HL-60/S4 treated with phorbol 12-myristate 13-acetate at 8.2 ng/mL for 4 days and 3 days (cell line): Measurements from ENCODE around the gene RNF126.

ENCODE experiments used
- in situ Hi-C: fragments of 300-500 bp; cut with MboI; formaldehyde crosslinking; loops from 2 replicates; pipeline ENCODE4 v1.15.0; 2022; ENCODE audit warnings: low sequenced_read_pairs

RNF126 gene

DNA sequence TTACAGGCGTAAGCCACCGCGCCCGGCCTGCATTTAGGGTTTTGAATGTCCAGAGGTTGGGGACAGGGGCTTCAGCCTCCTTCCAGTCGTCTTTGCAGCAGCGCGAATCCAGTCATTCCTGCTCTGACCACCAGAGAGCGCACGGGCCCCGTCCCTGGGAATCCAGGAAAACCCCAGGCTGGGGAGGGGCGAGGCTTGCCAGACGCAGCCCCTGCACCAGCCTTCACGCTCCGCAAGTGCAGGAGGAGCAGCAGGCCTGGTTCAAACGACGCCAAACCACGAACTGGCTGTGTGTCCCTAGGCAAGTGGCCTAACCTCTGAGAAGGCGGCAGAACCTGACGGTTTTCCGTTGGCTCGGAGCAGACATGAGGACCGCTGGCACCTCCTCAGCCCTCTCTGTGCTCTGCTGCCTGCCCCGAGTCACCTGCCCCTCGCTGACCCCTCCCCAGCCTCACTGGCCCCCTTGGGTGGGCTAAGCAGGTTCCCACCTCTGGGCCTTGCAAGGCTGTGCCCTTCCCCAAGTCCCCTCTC is 2.0 kb upstream of the RNF126 start:
- in situ Hi-C loops: no loop called here

GRCh38 chr19:663682-664117 is 686 bp upstream of the RNF126 start:
- in situ Hi-C loops: no loop called here

DNA sequence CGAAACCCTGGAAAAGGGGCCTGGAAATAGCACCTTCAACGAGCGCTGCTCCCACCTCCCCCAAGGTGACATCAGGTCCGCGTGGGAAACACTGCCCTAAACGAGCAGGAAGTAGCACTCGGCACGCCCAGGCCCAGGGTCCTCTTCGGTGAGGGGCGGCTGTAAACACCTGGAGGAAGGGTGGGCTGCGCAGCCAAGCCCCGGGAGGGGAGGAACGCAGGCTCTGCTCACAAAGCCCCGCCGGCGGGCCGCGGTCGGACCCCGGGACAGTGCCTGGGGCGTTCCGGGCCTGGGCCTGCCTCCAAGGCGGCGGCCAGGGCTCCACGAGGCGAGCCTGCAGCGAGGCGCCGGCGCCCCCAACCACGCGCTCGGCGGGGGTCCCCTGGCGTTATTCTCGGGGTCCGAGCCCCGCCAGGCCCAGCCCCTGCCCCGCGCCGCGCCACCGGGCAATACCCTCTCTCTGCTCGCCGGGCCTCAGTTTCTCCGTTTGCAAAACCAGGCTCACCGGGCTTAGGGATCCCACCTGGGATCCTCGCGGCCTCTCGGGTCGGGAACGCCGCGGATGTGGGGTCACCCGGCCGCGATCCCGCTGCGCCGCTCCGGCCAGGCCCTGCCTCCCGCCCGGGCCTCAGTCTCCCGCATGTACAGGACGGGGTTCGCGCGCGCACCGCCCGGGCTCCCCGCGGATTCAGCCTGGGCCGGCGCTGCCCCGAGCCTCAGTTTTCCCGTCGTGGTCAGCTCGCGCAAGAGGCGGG is 630 bp downstream of the RNF126 start:
- in situ Hi-C loops: no loop called here

DNA sequence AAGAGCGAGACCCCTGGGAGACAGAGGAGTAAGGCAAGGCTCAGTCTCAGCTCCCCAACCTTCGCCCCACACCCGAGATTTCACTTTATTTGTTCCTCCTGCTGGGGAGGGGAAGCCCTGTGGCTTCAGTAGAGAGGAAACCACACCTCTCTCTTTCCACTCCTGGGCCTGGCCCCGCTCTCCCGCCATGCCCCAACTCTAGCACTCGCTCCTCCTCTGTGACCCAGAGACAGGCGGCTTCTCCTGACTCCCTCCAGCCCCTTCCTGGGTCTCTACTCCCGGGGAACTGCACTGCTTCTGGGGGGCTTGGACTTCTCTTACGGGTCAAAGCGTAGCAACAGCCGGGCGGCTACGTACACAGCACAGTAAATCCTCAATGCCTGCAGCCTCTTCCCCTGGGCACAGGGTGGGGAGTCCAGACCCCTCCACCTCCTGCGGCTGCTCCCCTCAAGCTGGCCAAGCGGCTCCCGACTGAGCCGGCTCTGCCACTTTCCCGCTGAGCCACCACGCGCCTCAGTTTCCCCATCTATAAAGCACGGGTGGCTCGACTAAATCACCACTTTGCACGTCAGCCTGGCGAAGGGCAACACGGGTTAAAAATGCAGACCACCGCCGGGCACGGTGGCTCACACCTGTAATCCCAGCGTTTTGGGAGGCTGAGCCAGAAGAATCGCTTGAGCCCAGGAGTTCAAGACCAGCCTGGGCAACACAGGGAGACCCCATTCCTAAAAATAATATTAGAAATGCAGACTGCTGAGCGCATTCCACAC is 1.4 kb downstream of the RNF126 start:
- in situ Hi-C loops: no loop called here

GRCh38 chr19:660793-661426 is 2.1 kb downstream of the RNF126 start:
- in situ Hi-C loops: no loop called here

DNA sequence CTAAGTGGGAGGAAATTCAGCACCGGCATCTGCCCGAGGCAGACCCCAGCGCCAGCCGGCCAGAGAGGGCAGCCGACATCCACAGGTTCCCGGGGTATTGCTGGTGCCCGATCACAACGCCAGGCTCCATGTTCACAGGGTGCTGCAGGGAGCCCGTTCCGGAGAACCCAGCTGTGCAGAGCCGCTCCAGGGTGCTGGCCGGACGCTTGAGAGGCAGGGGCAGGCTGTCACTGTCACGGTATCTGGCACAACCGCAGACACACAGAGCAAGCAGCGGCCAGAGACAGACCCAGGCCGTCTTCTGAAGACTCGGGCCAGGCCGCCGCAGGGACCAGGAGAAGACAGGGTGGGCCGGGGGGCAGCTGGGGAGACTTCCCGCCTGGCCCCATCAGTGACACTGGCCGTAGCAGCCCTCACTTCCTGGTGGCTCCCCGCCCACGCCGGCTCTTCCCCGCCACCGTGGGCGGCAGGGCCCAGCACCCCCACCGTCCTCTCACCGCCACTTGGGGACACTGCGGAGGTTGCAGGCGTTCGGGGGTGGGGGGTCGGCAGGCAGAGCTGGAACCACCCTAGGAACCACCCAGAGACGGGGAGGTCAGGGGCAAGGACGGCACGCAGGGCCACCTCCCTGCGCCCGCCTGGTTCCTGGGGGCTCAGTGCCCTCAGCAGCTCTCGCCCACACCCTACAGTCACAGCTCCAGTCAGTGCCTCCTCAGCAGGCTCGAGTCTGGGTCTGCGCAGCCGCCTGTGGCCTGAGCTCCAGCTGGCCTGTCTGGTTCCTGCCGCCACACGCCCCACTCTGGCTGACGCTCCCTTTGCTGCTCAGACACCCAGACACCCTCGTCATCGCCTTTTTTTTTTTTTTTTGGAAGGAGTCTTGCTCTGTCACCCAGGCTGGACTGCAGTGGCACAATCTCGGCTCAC is 3.8 kb downstream of the RNF126 start:
- in situ Hi-C loops: no loop called here

- in situ Hi-C loops: no loop called here
Observed at GRCh38 chr19:658059-658839, 4.8 kb downstream of the RNF126 start.

DNA sequence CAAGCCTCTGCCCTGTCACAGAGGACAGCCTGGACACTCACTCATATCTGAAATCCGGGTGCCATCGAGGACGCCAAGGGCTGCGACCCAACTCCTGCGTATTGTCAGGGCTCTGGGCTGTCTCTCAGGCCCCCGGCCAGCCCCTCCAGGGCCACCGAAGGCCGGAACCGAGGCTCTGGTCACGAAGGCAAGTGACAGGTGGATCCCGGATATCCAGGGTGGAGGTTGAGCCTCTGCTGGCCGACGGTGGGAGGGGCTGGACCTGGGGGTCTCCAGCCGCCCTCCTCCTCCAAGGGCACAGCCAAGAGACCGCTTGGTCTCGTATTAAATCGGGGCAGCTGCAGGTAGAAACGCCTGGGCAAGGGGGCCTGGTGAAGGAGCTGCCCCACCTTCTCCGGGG is 5.4 kb downstream of the RNF126 start:
- in situ Hi-C loops: no loop called here

DNA sequence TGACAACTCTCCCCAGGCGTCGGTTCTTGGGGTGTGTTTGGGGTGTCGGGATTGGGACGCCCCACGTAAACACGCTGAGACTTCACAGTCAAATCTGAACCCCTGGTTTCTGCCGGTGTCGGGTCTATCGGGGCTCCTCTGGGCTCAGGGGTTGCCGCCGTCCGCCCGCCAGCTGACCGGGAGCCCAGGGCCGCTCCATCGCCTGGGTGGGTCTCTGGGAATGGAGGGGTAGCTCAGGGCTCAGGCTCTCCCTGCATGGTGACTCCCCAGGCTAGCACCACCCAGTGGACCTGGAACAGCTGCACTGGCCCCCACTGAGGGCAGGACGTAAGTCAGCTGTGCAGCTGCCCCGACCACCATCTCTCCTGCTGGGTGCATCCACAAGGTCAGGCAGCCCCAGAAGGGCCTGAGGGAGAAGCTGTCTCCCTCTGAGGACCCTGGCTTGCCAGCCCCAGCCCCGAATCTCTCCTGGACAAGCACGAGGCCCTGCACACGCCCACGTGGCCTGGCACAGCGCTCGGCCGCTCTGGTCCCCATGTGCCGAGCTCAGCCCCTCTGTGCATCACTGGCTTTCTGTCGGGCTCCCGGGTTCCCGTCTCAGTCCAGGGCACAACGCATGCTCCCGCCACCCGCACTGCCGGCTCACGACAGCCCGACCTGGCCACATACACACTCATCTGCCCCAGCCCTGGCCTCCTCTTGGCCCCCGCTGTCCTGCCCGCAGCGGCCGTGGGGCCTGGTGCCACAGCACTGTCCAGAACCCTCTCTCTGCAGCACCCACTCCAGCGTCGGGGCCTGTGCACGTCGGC is 6.1 kb downstream of the RNF126 start:
- in situ Hi-C loops: no loop called here

- in situ Hi-C loops: no loop called here
Observed at GRCh38 chr19:655691-656090, 7.3 kb downstream of the RNF126 start.

DNA sequence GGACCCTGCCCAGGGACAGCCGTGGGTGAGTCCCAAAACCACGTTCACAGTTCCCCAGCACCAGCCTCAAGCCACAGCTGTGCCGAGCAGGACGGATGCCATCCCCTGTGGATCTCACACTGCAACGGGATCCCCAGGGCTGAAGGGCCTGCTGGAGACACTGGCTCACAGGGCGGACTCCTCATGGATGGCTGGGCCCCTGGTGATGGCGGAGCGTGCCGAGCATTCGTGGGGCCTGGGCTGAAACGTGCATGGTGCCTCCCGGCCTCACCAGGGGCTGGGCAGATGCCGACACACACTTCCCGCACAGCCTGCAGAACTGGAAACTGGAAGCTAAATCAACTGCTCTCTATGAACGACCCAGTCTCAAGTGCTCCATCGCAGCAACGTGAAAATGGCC is 9.6 kb downstream of the RNF126 start:
- in situ Hi-C loops: no loop called here

GRCh38 chr19:652467-653389 is 10.3 kb downstream of the RNF126 start:
- in situ Hi-C loops: no loop called here

DNA sequence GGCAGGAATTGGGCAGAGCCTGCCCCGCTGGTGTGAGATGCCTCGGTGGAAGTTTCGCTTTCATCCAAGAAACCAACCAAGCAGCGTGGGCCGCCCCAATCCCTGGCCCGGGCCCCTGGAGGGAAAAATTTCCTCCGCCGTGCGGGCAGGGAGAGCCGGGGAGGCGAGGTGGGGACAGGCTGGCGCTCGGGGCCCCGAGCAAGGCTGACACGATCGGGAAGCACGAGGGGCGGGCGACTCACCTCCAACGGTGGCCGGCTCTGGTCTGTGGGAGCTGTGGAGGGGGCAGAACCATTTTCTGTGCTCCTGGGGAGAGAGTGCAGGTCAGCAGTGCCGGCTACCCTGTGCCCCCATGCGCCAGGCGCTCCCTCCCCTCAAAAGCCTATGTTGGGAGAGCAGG is 11.0 kb downstream of the RNF126 start:
- in situ Hi-C loops: no loop called here

DNA sequence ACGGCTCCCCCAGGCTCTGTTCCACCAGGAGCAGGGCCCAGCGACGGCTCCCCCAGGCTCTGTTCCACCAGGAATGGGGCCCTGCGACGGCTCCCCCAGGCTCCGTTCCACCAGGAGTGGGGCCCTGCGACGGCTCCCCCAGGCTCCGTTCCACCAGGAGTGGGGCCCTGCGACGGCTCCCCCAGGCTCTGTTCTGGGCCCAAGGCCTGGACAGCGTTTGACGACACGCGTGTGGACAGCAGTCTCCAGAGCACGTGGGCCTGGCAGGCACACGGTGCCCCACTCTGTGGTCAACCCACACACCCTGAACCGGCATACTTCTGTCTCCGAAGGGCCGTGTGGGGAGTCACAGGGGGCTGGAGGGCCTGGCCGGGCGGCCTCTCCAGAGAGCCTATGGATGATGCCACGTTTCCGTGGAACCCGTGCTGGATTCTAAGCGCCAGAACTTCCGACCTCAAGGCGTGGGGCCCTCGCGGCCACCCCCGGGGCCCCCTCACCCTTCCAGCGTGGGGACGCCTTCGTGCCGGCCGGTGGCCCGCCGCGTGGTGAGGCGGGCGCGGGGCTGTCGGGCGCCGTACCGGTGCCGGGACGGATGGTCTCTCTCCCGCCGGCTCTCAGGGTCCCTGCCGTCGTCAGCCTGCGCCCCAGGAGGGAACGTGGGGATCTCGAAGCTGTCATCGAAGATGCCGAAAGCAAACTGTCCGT is 11.7 kb downstream of the RNF126 start:
- in situ Hi-C loops: no loop called here

GRCh38 chr19:650121-650520 is 12.9 kb downstream of the RNF126 start:
- in situ Hi-C loops: no loop called here

DNA sequence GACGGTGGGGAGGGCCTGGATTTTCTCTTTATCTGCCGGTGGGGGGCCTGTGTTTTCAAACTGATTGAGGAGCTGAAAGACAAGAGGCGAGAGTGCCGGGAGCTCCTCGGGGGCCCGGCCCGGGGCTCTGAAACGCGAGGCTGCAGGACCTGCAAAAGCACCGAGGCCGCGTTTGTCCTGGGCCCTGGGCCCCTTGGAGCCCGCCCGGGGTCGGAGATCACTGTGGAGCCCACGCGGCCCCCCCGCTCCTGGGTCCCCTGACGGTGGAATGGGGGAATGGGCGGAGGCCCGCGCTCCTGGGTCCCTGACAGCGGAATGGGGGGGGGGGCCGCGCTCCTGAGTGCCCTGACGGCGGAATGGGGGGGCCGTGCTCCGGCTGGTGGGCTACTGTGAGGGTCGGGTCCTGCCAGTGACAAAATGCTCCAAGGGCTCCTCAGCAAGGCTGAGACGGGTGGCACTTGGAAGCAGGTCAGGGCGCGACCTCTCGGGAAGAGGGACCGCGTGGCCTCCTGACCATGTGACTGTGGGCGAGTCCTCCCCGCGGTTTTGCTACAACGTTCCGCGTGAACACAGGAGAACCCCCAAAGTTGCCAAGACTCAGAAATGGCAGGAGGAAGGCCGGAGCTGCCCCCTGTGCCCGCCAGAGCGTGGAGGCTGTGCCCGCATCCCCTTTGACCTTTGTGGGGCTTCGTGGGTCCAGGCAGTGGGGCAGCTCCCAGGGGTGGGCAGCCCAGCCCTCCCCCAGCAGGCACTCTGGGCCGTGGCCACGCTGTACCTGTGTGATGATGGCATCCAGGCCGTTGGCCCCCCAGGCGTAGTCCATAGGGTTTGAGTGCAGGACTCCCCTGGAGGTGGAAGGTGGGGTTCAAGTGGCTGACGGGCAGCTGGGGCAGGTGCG is 13.9 kb downstream of the RNF126 start:
- in situ Hi-C loops: no loop called here
